AG09309 (cell line): ENCODE data around the gene UCK2.

Experiments
- DNase-seq: peaks from one replicate; pipeline ENCODE4 v3.0.0-alpha.2; 2010; ENCODE audit warnings: low read depth
- H3K4me3 ChIP-seq: 2 replicates; pipeline ENCODE4 v1.5.1; 2011; ENCODE audit warnings: mild to moderate bottlenecking, low read depth, low read length, moderate library complexity; ENCODE audit not compliant: control insufficient read depth
- CTCF ChIP-seq: IDR thresholded peaks from 2 replicates; pipeline ENCODE4 v1.5.1; 2011; ENCODE audit warnings: mild to moderate bottlenecking, low read depth, low read length, inconsistent platforms; ENCODE audit not compliant: insufficient read depth, control insufficient read depth; ENCODE audit errors: missing control alignments

Gene UCK2

GRCh38 chr1:165882168-165882837 lies 54.9 kb downstream of the UCK2 start:
- no peak for DNase-seq
- H3K4me3 ChIP-seq, result no peak overlapping the region
- no peak for TF ChIP-seq CTCF

- H3K4me3 ChIP-seq, result no peak overlapping the region
- TF ChIP-seq CTCF, result no peak
- no peak for DNase-seq
Observed at GRCh38 chr1:165883056-165883455, 55.6 kb downstream of the UCK2 start.

GRCh38 chr1:165884009-165884689 lies 56.7 kb downstream of the UCK2 start:
- TF ChIP-seq CTCF, result no peak
- DNase-seq, result no peak
- H3K4me3 ChIP-seq, result no peak overlapping the region

GRCh38 chr1:165884690-165885304 lies 57.4 kb downstream of the UCK2 start:
- DNase-seq, result no peak
- no peak for TF ChIP-seq CTCF
- H3K4me3 ChIP-seq, result no peak overlapping the region

GRCh38 chr1:165885305-165885694 lies 57.9 kb downstream of the UCK2 start:
- DNase-seq, result no peak
- TF ChIP-seq CTCF, result no peak
- H3K4me3 ChIP-seq, result no peak overlapping the region

GRCh38 chr1:165886193-165886592 lies 58.8 kb downstream of the UCK2 start:
- no peak for DNase-seq
- TF ChIP-seq CTCF, result no peak
- no peak overlapping the region for H3K4me3 ChIP-seq

- no peak for DNase-seq
- no peak for TF ChIP-seq CTCF
- H3K4me3 ChIP-seq, result no peak overlapping the region
Observed at GRCh38 chr1:165886983-165887382, 59.6 kb downstream of the UCK2 start.
